RWPE2 (cell line): ENCODE results near the gene TM9SF3.

Experiments used
- ATAC-seq: fragments of 200-7000 bp; cut with Tn5 transposase; 3 replicates; pipeline ENCODE4 v1.9.1; 2021; ENCODE audit warnings: low read depth
- DNase-seq: peaks from one replicate; pipeline ENCODE4 v3.0.0-alpha.2; 2020; ENCODE audit warnings: low spot score
- H3K27ac ChIP-seq: fragments of 450-650 bp; 2 replicates; pipeline ENCODE4 v1.5.1; 2017; ENCODE audit warnings: mild to moderate bottlenecking; ENCODE audit not compliant: poor library complexity, severe bottlenecking
- H3K27me3 ChIP-seq: fragments of 250-450 bp; sonication (Bioruptor Pico); 2 replicates; pipeline ENCODE4 v1.5.1; 2021; ENCODE audit warnings: mild to moderate bottlenecking, moderate library complexity; ENCODE audit not compliant: insufficient read depth, poor library complexity, severe bottlenecking
- H3K36me3 ChIP-seq: fragments of 250-450 bp; sonication (Bioruptor Pico); 2 replicates; pipeline ENCODE4 v1.5.1; 2020; ENCODE audit warnings: low read depth, mild to moderate bottlenecking, moderate library complexity
- H3K4me1 ChIP-seq: fragments of 250-450 bp; sonication (Bioruptor Pico); 2 replicates; pipeline ENCODE4 v1.5.1; 2021; ENCODE audit warnings: mild to moderate bottlenecking, moderate library complexity; ENCODE audit not compliant: insufficient read depth, poor library complexity, severe bottlenecking
- H3K4me3 ChIP-seq: fragments of 250-450 bp; sonication (Bioruptor Pico); 2 replicates; pipeline ENCODE4 v1.5.1; 2021; ENCODE audit warnings: mild to moderate bottlenecking, moderate library complexity; ENCODE audit not compliant: severe bottlenecking
- H3K9me3 ChIP-seq: fragments of 250-450 bp; sonication (Bioruptor Pico); 2 replicates; pipeline ENCODE4 v1.5.1; 2021; ENCODE audit warnings: mild to moderate bottlenecking, moderate library complexity; ENCODE audit not compliant: severe bottlenecking
- TF ChIP-seq, protein P1 (sequence below): fragments of 450-650 bp; IDR thresholded peaks from one replicate; pipeline ENCODE4 v1.5.1; 2017; ENCODE audit warnings: mild to moderate bottlenecking, moderate library complexity; ENCODE audit not compliant: poor library complexity, severe bottlenecking

TM9SF3 gene

GRCh38 chr10:96626795-96627194, 40.0 kb upstream of the TM9SF3 start:
- no peak for DNase-seq
- no peak overlapping the region for H3K27ac ChIP-seq
- H3K4me3 ChIP-seq: no peak overlapping the region
- TF ChIP-seq, protein P1, sequence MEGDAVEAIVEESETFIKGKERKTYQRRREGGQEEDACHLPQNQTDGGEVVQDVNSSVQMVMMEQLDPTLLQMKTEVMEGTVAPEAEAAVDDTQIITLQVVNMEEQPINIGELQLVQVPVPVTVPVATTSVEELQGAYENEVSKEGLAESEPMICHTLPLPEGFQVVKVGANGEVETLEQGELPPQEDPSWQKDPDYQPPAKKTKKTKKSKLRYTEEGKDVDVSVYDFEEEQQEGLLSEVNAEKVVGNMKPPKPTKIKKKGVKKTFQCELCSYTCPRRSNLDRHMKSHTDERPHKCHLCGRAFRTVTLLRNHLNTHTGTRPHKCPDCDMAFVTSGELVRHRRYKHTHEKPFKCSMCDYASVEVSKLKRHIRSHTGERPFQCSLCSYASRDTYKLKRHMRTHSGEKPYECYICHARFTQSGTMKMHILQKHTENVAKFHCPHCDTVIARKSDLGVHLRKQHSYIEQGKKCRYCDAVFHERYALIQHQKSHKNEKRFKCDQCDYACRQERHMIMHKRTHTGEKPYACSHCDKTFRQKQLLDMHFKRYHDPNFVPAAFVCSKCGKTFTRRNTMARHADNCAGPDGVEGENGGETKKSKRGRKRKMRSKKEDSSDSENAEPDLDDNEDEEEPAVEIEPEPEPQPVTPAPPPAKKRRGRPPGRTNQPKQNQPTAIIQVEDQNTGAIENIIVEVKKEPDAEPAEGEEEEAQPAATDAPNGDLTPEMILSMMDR: no peak
- H3K36me3 ChIP-seq: no peaks in the 10 kb centered on the region
- no peaks in the 10 kb centered on the region for H3K27me3 ChIP-seq
- no peak for ATAC-seq
- H3K4me1 ChIP-seq: no peaks in the 10 kb centered on the region
- no peaks in the 10 kb centered on the region for H3K9me3 ChIP-seq

GRCh38 chr10:96625173-96625572, 38.4 kb upstream of the TM9SF3 start:
- Histone ChIP-seq H3K36me3 (no peaks in the 10 kb centered on the region), H3K27ac (no peak overlapping the region), H3K27me3 (no peaks in the 10 kb centered on the region), H3K4me3 (no peak overlapping the region), H3K4me1 (no peaks in the 10 kb centered on the region), H3K9me3 (no peaks in the 10 kb centered on the region)
- DNase-seq (no peak), ATAC-seq (no peak)
- TF ChIP-seq, protein P1: no peak

- ATAC-seq (no peak), DNase-seq (no peak)
- H3K4me1 ChIP-seq: no peaks in the 10 kb centered on the region
- H3K9me3 ChIP-seq: no peaks in the 10 kb centered on the region
- H3K4me3 ChIP-seq: no peak overlapping the region
- TF ChIP-seq, protein P1: no peak
- H3K27ac ChIP-seq: no peak overlapping the region
- no peaks in the 10 kb centered on the region for H3K36me3 ChIP-seq
- H3K27me3 ChIP-seq: no peaks in the 10 kb centered on the region
Observed at GRCh38 chr10:96622013-96622787, 35.4 kb upstream of the TM9SF3 start.

DNA sequence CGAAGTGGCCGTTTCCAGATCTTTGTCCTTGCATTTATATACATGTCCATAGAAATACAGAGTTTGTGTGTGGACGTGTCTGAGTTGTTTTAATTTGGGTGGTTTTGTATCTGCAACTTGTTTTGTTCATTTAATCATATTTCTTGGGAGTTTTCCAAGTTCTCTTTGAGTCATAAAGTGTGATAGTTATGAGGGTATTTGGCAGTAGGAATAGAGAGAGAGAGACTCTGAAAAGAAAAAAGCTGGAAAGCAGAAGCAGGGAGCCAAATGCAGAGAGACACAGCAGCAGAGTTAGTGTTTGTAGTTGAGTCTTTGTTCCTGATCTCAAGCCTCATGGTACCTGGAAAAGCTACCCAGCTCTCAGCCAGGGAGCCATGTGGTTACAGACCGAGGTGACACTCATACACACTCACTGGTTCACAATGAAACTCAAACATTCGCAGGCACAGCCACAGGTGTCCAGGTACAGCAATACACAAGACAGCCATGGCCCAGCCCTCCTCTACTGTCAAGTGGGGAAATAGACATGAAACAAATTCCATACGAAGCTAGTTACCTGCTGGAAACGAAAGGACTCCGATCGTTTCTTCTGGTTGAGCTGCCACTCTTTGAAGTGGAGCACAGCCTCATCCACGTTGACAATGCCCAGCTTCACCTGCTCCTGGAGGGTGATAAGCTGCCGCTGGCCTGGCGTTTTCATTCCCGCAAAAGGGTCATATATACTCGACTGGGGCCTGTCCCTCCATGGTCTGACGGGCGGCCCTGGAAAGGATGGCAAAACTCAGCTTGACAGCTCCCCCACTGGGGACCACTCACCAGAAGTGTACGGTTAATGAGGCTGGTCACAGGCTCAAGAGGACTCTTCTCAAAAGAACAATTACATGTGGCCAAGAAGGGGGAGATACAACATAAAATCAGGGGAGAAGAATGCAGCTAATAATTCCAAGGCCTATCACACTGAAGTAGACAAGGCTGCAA, 33.3 kb upstream of the TM9SF3 start:
- no peak overlapping the region for H3K4me3 ChIP-seq
- no peaks in the 10 kb centered on the region for H3K4me1 ChIP-seq
- ATAC-seq: no peak
- H3K27me3 ChIP-seq: no peaks in the 10 kb centered on the region
- no peaks in the 10 kb centered on the region for H3K36me3 ChIP-seq
- TF ChIP-seq, protein P1: no peak
- no peaks in the 10 kb centered on the region for H3K9me3 ChIP-seq
- no peak overlapping the region for H3K27ac ChIP-seq
- no peak for DNase-seq
